ENCODE results near the gene UNC13A. TPM values are rescaled to one million over a fixed set of nuclear protein-coding genes. Genes with fewer than 3 reads are reported as not detected.

UNC13A gene
- total RNA-seq, 1 experiment from 2014 or later = 5.8 TPM

GRCh38 chr19:17627161-17627560, 61.0 kb downstream of the UNC13A start:
- TF ChIP-seq EZH2 (IDR thresholded peaks at IDR 0.05; ENCODE audit: borderline replicate concordance, low read depth, low read length, poor library complexity, severe bottlenecking) (no peak), CTCF (conservative IDR thresholded peaks at IDR 0.05; ENCODE audit: low read depth, low read length) (no peak)
- no peaks in the 10 kb centered on the region for H3K36me3 ChIP-seq (ENCODE audit: insufficient read depth, low read length, poor library complexity, severe bottlenecking)
- H3K27me3 ChIP-seq (replicated peaks; ENCODE audit: insufficient read depth, low read depth, low read length, poor library complexity) = no peaks in the 10 kb centered on the region
- CTCF ChIA-PET = no interaction called here
- no TSS peak for BruUV-seq (replicated peaks)
- no peak overlapping the region for H3K4me3 ChIP-seq (ENCODE audit: low read depth, low read length, poor library complexity, severe bottlenecking)
- DNase-seq (ENCODE audit: low spot score) = no peak
- POLR2A ChIA-PET (ENCODE audit: low non-redundant PET) = no interaction called here
- intact Hi-C loops (cut with micrococcal nuclease; ENCODE audit: unreplicated experiment) = no loop called here
- no peak overlapping the region for H3K27ac ChIP-seq (ENCODE audit: low read depth, low read length, poor library complexity, severe bottlenecking)
- H3K9me3 ChIP-seq (ENCODE audit: low read depth, low read length, poor library complexity, severe bottlenecking) = no peaks in the 10 kb centered on the region
- H3K4me1 ChIP-seq (ENCODE audit: insufficient read depth, low read length, poor library complexity, severe bottlenecking) = no peaks in the 10 kb centered on the region

- no peaks in the 10 kb centered on the region for H3K36me3 ChIP-seq (ENCODE audit: insufficient read depth, low read length, poor library complexity, severe bottlenecking)
- no peaks in the 10 kb centered on the region for H3K27me3 ChIP-seq (replicated peaks; ENCODE audit: insufficient read depth, low read depth, low read length, poor library complexity)
- DNase-seq (ENCODE audit: low spot score) = no peak
- intact Hi-C loops (cut with micrococcal nuclease; ENCODE audit: unreplicated experiment) = no loop called here
- POLR2A ChIA-PET (ENCODE audit: low non-redundant PET) = no interaction called here
- TF ChIP-seq CTCF (conservative IDR thresholded peaks at IDR 0.05; ENCODE audit: low read depth, low read length) (no peak), EZH2 (IDR thresholded peaks at IDR 0.05; ENCODE audit: borderline replicate concordance, low read depth, low read length, poor library complexity, severe bottlenecking) (no peak)
- no peaks in the 10 kb centered on the region for H3K9me3 ChIP-seq (ENCODE audit: low read depth, low read length, poor library complexity, severe bottlenecking)
- CTCF ChIA-PET = no interaction called here
- no peaks in the 10 kb centered on the region for H3K4me1 ChIP-seq (ENCODE audit: insufficient read depth, low read length, poor library complexity, severe bottlenecking)
- no peak overlapping the region for H3K27ac ChIP-seq (ENCODE audit: low read depth, low read length, poor library complexity, severe bottlenecking)
- BruUV-seq (replicated peaks) = no TSS peak
- no peak overlapping the region for H3K4me3 ChIP-seq (ENCODE audit: low read depth, low read length, poor library complexity, severe bottlenecking)
Observed at GRCh38 chr19:17626456-17627015, 61.6 kb downstream of the UNC13A start.

- BruUV-seq (replicated peaks) = no TSS peak
- Histone ChIP-seq H3K4me1 (ENCODE audit: insufficient read depth, low read length, poor library complexity, severe bottlenecking) (no peaks in the 10 kb centered on the region), H3K9me3 (ENCODE audit: low read depth, low read length, poor library complexity, severe bottlenecking) (no peaks in the 10 kb centered on the region), H3K27ac (ENCODE audit: low read depth, low read length, poor library complexity, severe bottlenecking) (no peak overlapping the region), H3K4me3 (ENCODE audit: low read depth, low read length, poor library complexity, severe bottlenecking) (no peak overlapping the region), H3K27me3 (replicated peaks; ENCODE audit: insufficient read depth, low read depth, low read length, poor library complexity) (no peaks in the 10 kb centered on the region), H3K36me3 (ENCODE audit: insufficient read depth, low read length, poor library complexity, severe bottlenecking) (no peaks in the 10 kb centered on the region)
- intact Hi-C loops (cut with micrococcal nuclease; ENCODE audit: unreplicated experiment) = no loop called here
- ChIA-PET POLR2A (ENCODE audit: low non-redundant PET) (no interaction called here), CTCF (no interaction called here)
- no peak for DNase-seq (ENCODE audit: low spot score)
- TF ChIP-seq CTCF (conservative IDR thresholded peaks at IDR 0.05; ENCODE audit: low read depth, low read length) (no peak), EZH2 (IDR thresholded peaks at IDR 0.05; ENCODE audit: borderline replicate concordance, low read depth, low read length, poor library complexity, severe bottlenecking) (no peak)
Observed at GRCh38 chr19:17625980-17626379, 62.2 kb downstream of the UNC13A start.
